SU-DHL-6 (cell line): ENCODE results near the gene SH2D1B.

ENCODE experiments used
- H2AFZ ChIP-seq: fragments of 200-600 bp; sonication (generic); 2 replicates; pipeline ENCODE4 v1.6.1; 2014; ENCODE audit warnings: low read depth, mild to moderate bottlenecking, moderate library complexity, mixed read lengths, antibody characterized with exemption, low read length; ENCODE audit not compliant: severe bottlenecking
- H3F3A ChIP-seq: fragments of 200-600 bp; shearing (Covaris generic); 2 replicates; pipeline ENCODE4 v1.6.0; 2016; ENCODE audit warnings: antibody characterized with exemption, mild to moderate bottlenecking; ENCODE audit not compliant: insufficient read depth
- H3K27ac ChIP-seq: fragments of 200-600 bp; sonication (generic); 2 replicates; pipeline ENCODE4 v1.5.1; 2016; ENCODE audit warnings: low read depth, mild to moderate bottlenecking, low read length, moderate library complexity, mixed read lengths
- H3K27me3 ChIP-seq: fragments of 200-600 bp; sonication (generic), shearing (Covaris generic); 2 replicates; pipeline ENCODE4 v1.6.0; 2014; ENCODE audit warnings: mild to moderate bottlenecking, low read length
- H3K36me3 ChIP-seq: fragments of 200-600 bp; sonication (generic); 2 replicates; pipeline ENCODE4 v1.6.1; 2014; ENCODE audit warnings: mild to moderate bottlenecking, low read length, mixed read lengths
- H3K4me2 ChIP-seq: fragments of 300-600, 200-600 bp; shearing (Covaris generic), sonication (generic); 2 replicates; pipeline ENCODE4 v1.6.0; 2014; ENCODE audit warnings: low read length, low read depth, mild to moderate bottlenecking; ENCODE audit not compliant: poor library complexity, severe bottlenecking
- H3K4me3 ChIP-seq: fragments of 200-600 bp; sonication (generic); 2 replicates; pipeline ENCODE4 v1.5.1; 2014; ENCODE audit warnings: antibody characterized with exemption, low read length, mild to moderate bottlenecking, mixed read lengths; ENCODE audit not compliant: insufficient read depth, poor library complexity, severe bottlenecking
- H3K79me2 ChIP-seq: fragments of 200-600 bp; sonication (generic); 2 replicates; pipeline ENCODE4 v1.6.1; 2014; ENCODE audit warnings: mild to moderate bottlenecking, low read length, moderate library complexity; ENCODE audit not compliant: insufficient read depth
- H3K9ac ChIP-seq: fragments of 200-600 bp; sonication (generic); 2 replicates; pipeline ENCODE4 v1.7.0; 2014; ENCODE audit warnings: mild to moderate bottlenecking, low read length
- H3K9me2 ChIP-seq: fragments of 200-600 bp; sonication (generic); replicated peaks from 2 replicates; pipeline ENCODE4 v1.6.1; 2014; ENCODE audit warnings: low read length; ENCODE audit not compliant: insufficient read depth
- H3K9me3 ChIP-seq: fragments of 200-600 bp; sonication (generic); 2 replicates; pipeline ENCODE4 v1.6.1; 2014; ENCODE audit warnings: low read length, mixed read lengths; ENCODE audit not compliant: insufficient read depth
- H4K20me1 ChIP-seq: fragments of 200-600 bp; sonication (generic); 2 replicates; pipeline ENCODE4 v1.6.1; 2014; ENCODE audit warnings: low read depth, mild to moderate bottlenecking, antibody characterized with exemption, low read length, moderate library complexity, mixed read lengths
- CTCF ChIP-seq: fragments of 200-600 bp; sonication (generic); IDR thresholded peaks from one replicate; pipeline ENCODE4 v1.5.1; 2017; ENCODE audit warnings: antibody characterized with exemption, mild to moderate bottlenecking, low read length, moderate library complexity; ENCODE audit not compliant: insufficient read depth, poor library complexity, severe bottlenecking
- EZH2phosphoT487 ChIP-seq: fragments of 200-600 bp; sonication (generic), shearing (Covaris generic); conservative IDR thresholded peaks from 2 replicates; pipeline ENCODE4 v1.6.1; 2018; ENCODE audit warnings: mild to moderate bottlenecking, antibody characterized with exemption, low read length, moderate library complexity, mixed read lengths

SH2D1B gene

GRCh38 chr1:162372159-162373071, 39.5 kb downstream of the SH2D1B start:
- Histone ChIP-seq H3K9me2 (no peaks in the 10 kb centered on the region), H3K36me3 (no peaks in the 10 kb centered on the region), H3K9me3 (no peaks in the 10 kb centered on the region), H3K4me2 (no peak overlapping the region), H3K27ac (no peak overlapping the region), H4K20me1 (no peaks in the 10 kb centered on the region), H3K27me3 (no peaks in the 10 kb centered on the region), H3K4me3 (no peak overlapping the region), H3K9ac (no peak overlapping the region), H2AFZ (no peak overlapping the region), H3K79me2 (no peaks in the 10 kb centered on the region), H3F3A (no peaks in the 10 kb centered on the region)
- no peak for TF ChIP-seq EZH2phosphoT487
- TF ChIP-seq CTCF = no peak

- H3K27me3 ChIP-seq = no peaks in the 10 kb centered on the region
- no peak overlapping the region for H3K9ac ChIP-seq
- H3K9me2 ChIP-seq = no peaks in the 10 kb centered on the region
- H3K9me3 ChIP-seq = no peaks in the 10 kb centered on the region
- no peaks in the 10 kb centered on the region for H3K36me3 ChIP-seq
- H4K20me1 ChIP-seq = no peaks in the 10 kb centered on the region
- no peaks in the 10 kb centered on the region for H3K79me2 ChIP-seq
- H3K4me2 ChIP-seq = no peak overlapping the region
- no peak overlapping the region for H3K4me3 ChIP-seq
- H3F3A ChIP-seq = no peaks in the 10 kb centered on the region
- TF ChIP-seq CTCF (no peak), EZH2phosphoT487 (no peak)
- H2AFZ ChIP-seq = no peak overlapping the region
- no peak overlapping the region for H3K27ac ChIP-seq
These were observed 40.3 kb downstream of the SH2D1B start for GRCh38 chr1:162371611-162372010.

GRCh38 chr1:162370721-162371120, 41.2 kb downstream of the SH2D1B start:
- H3K4me3 ChIP-seq = no peak overlapping the region
- H2AFZ ChIP-seq = no peak overlapping the region
- no peak overlapping the region for H3K9ac ChIP-seq
- no peaks in the 10 kb centered on the region for H4K20me1 ChIP-seq
- TF ChIP-seq CTCF (no peak), EZH2phosphoT487 (no peak)
- no peaks in the 10 kb centered on the region for H3K9me3 ChIP-seq
- no peak overlapping the region for H3K27ac ChIP-seq
- H3K9me2 ChIP-seq = no peaks in the 10 kb centered on the region
- no peaks in the 10 kb centered on the region for H3K36me3 ChIP-seq
- no peaks in the 10 kb centered on the region for H3K79me2 ChIP-seq
- H3K4me2 ChIP-seq = no peak overlapping the region
- H3F3A ChIP-seq = no peaks in the 10 kb centered on the region
- H3K27me3 ChIP-seq = no peaks in the 10 kb centered on the region
